ENCODE results near the gene PSME1.

DNA sequence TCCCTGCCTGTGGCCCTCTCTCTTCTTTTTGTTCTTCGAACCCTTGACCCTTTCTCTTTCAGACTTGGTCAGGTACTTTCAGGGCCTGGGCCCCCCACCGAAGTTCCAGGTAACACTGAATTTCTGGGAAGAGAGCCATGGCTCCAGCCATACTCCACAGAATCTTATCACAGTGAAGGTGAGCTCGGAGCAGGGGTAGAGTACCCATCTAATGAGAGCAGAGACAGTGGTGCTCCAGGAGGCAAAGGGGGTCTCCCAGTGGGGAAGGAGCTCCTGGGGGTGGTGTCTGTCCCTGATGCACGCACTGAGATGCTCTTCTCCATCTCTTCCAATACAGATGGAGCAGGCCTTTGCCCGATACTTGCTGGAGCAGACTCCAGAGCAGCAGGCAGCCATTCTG lies 29.8 kb downstream of the PSME1 start:
- TF ChIP-seq, protein P1, sequence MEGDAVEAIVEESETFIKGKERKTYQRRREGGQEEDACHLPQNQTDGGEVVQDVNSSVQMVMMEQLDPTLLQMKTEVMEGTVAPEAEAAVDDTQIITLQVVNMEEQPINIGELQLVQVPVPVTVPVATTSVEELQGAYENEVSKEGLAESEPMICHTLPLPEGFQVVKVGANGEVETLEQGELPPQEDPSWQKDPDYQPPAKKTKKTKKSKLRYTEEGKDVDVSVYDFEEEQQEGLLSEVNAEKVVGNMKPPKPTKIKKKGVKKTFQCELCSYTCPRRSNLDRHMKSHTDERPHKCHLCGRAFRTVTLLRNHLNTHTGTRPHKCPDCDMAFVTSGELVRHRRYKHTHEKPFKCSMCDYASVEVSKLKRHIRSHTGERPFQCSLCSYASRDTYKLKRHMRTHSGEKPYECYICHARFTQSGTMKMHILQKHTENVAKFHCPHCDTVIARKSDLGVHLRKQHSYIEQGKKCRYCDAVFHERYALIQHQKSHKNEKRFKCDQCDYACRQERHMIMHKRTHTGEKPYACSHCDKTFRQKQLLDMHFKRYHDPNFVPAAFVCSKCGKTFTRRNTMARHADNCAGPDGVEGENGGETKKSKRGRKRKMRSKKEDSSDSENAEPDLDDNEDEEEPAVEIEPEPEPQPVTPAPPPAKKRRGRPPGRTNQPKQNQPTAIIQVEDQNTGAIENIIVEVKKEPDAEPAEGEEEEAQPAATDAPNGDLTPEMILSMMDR (conservative IDR thresholded peaks at IDR 0.05; ENCODE audit: low read length): no peak
- no peak for TF ChIP-seq EZH2phosphoT487 (IDR thresholded peaks at IDR 0.05; ENCODE audit: borderline replicate concordance, low read depth, low read length)
